GM04503 (cell line): Measurements from ENCODE around the gene GJB2.

Experiments
- DNase-seq: peaks from one replicate; pipeline ENCODE4 v3.0.0-alpha.2; 2012; ENCODE audit warnings: low read depth

Gene GJB2

GRCh38 chr13:20141238-20142022 is 51.3 kb downstream of the GJB2 start:
- no peak for DNase-seq

GRCh38 chr13:20140487-20140886 is 52.3 kb downstream of the GJB2 start:
- no peak for DNase-seq

GRCh38 chr13:20137875-20138274 is 54.9 kb downstream of the GJB2 start:
- no peak for DNase-seq
